Chondrocyte (in vitro differentiated cells): ENCODE results near the gene PDIA4. TPM values are rescaled to one million over a fixed set of nuclear protein-coding genes. Genes with fewer than 3 reads are reported as not detected.
A peak's percentile ranks its signal among the peaks of the same experiment; 100 is the strongest.

Source experiments
- DNase-seq: peaks from one replicate; pipeline ENCODE4 v3.0.0; 2021; ENCODE audit warnings: mixed read lengths, low spot score
- H3K27ac Mint-ChIP-seq: one replicate; pipeline ENCODE4 v1.8.0; 2021; ENCODE audit warnings: mild to moderate bottlenecking, moderate library complexity, mixed read lengths; ENCODE audit not compliant: unreplicated experiment
- H3K27me3 Mint-ChIP-seq: 2 replicates; pipeline ENCODE4 v1.8.0; 2021; ENCODE audit warnings: low read depth, mixed read lengths
- H3K36me3 Mint-ChIP-seq: 2 replicates; pipeline ENCODE4 v1.8.0; 2021; ENCODE audit warnings: low read depth, mixed read lengths
- H3K4me1 Mint-ChIP-seq: 2 replicates; pipeline ENCODE4 v1.8.0; 2021; ENCODE audit warnings: low read depth, mild to moderate bottlenecking, mixed read lengths
- H3K4me3 Mint-ChIP-seq: one replicate; pipeline ENCODE4 v1.8.0; 2021; ENCODE audit warnings: mild to moderate bottlenecking, moderate library complexity, mixed read lengths; ENCODE audit not compliant: unreplicated experiment
- H3K9me3 Mint-ChIP-seq: 2 replicates; pipeline ENCODE4 v1.8.0; 2021; ENCODE audit warnings: low read depth, mixed read lengths
- CTCF ChIP-seq: fragments of 200-600 bp; sonication (generic); IDR thresholded peaks from 2 replicates; pipeline ENCODE4 v1.5.0; 2021; ENCODE audit warnings: antibody characterized with exemption, mild to moderate bottlenecking, moderate library complexity
- total RNA-seq: library from RNA; stranded (reverse); gene quantifications from 3 replicates; pipeline ENCODE4 v1.2.1, GENCODE V29; 2021

PDIA4 gene
- total RNA-seq, 1 donor from 2014 or later: 140 TPM

- no peaks in the 10 kb centered on the region for H3K9me3 Mint-ChIP-seq
- no peaks in the 10 kb centered on the region for H3K36me3 Mint-ChIP-seq
- DNase-seq: no peak
- H3K27ac Mint-ChIP-seq: peak overlapping the region; percentile 46
- no peak for TF ChIP-seq CTCF
- no peaks in the 10 kb centered on the region for H3K27me3 Mint-ChIP-seq
- H3K4me3 Mint-ChIP-seq: no peak overlapping the region
- H3K4me1 Mint-ChIP-seq: peaks cover 11% of the 10 kb centered on the region
Observed at GRCh38 chr7:149060156-149060555, 31.9 kb upstream of the PDIA4 start.

- Mint-ChIP-seq H3K4me3 (no peak overlapping the region), H3K27me3 (no peaks in the 10 kb centered on the region), H3K27ac (no peak overlapping the region), H3K4me1 (no peaks in the 10 kb centered on the region), H3K9me3 (no peaks in the 10 kb centered on the region), H3K36me3 (no peaks in the 10 kb centered on the region)
- no peak for DNase-seq
- no peak for TF ChIP-seq CTCF
Observed at GRCh38 chr7:149053885-149054284, 25.6 kb upstream of the PDIA4 start.

- Mint-ChIP-seq H3K27me3 (no peaks in the 10 kb centered on the region), H3K36me3 (no peaks in the 10 kb centered on the region), H3K9me3 (no peaks in the 10 kb centered on the region), H3K4me3 (no peak overlapping the region), H3K27ac (no peak overlapping the region), H3K4me1 (no peaks in the 10 kb centered on the region)
- no peak for DNase-seq
- TF ChIP-seq CTCF: no peak
Observed at GRCh38 chr7:149053384-149053783, 25.1 kb upstream of the PDIA4 start.

GRCh38 chr7:149050941-149051340 is 22.6 kb upstream of the PDIA4 start:
- no peak for TF ChIP-seq CTCF
- DNase-seq: no peak
- Mint-ChIP-seq H3K36me3 (no peaks in the 10 kb centered on the region), H3K27me3 (no peaks in the 10 kb centered on the region), H3K4me3 (no peak overlapping the region), H3K9me3 (no peaks in the 10 kb centered on the region), H3K4me1 (no peaks in the 10 kb centered on the region), H3K27ac (no peak overlapping the region)

- no peak for DNase-seq
- no peaks in the 10 kb centered on the region for H3K4me1 Mint-ChIP-seq
- H3K4me3 Mint-ChIP-seq: no peak overlapping the region
- no peaks in the 10 kb centered on the region for H3K36me3 Mint-ChIP-seq
- no peak for TF ChIP-seq CTCF
- H3K27ac Mint-ChIP-seq: no peak overlapping the region
- H3K27me3 Mint-ChIP-seq: no peaks in the 10 kb centered on the region
- no peaks in the 10 kb centered on the region for H3K9me3 Mint-ChIP-seq
Observed at GRCh38 chr7:149048805-149049204, 20.5 kb upstream of the PDIA4 start.
